Progenitor cell of endocrine pancreas (in vitro differentiated cells): ENCODE results near the gene NR2F6. TPM values are rescaled to one million over a fixed set of nuclear protein-coding genes. Genes with fewer than 3 reads are reported as not detected.

Experiments
- DNase-seq: peaks from one replicate; pipeline ENCODE4 v3.0.0; 2021; ENCODE audit warnings: low spot score; ENCODE audit not compliant: unreplicated experiment
- H3K27ac Mint-ChIP-seq: 2 replicates; pipeline ENCODE4 v1.8.0; 2021; ENCODE audit warnings: mild to moderate bottlenecking, moderate library complexity, mixed read lengths
- H3K27me3 Mint-ChIP-seq: 2 replicates; pipeline ENCODE4 v1.8.0; 2021; ENCODE audit warnings: mixed read lengths
- H3K36me3 Mint-ChIP-seq: 2 replicates; pipeline ENCODE4 v1.8.0; 2022; ENCODE audit warnings: mixed read lengths; ENCODE audit not compliant: insufficient read depth
- H3K4me1 Mint-ChIP-seq: 2 replicates; pipeline ENCODE4 v1.8.0; 2021; ENCODE audit warnings: low read depth, mixed read lengths
- H3K4me3 Mint-ChIP-seq: 2 replicates; pipeline ENCODE4 v1.8.0; 2021; ENCODE audit warnings: low read depth, mild to moderate bottlenecking, moderate library complexity, mixed read lengths
- H3K9me3 Mint-ChIP-seq: 2 replicates; pipeline ENCODE4 v1.8.0; 2021; ENCODE audit warnings: low read depth, mixed read lengths
- total RNA-seq: library from RNA; stranded (reverse); gene quantifications from 2 replicates; pipeline ENCODE4 v1.2.1, GENCODE V29; 2021
- TF ChIP-seq, protein P1 (sequence below): fragments of 200-600 bp; sonication (generic); IDR thresholded peaks from one replicate; pipeline ENCODE4 v1.5.0; 2021; ENCODE audit warnings: antibody characterized with exemption, mild to moderate bottlenecking; ENCODE audit not compliant: unreplicated experiment

NR2F6 gene
- total RNA-seq, 1 donor from 2014 or later, result 150 TPM

GRCh38 chr19:17244618-17245534, 843 bp downstream of the NR2F6 start:
- H3K4me1 Mint-ChIP-seq, result peaks cover 52% of the 10 kb centered on the region
- no peak for DNase-seq
- peak overlapping the region; percentile 99 for H3K27ac Mint-ChIP-seq

GRCh38 chr19:17243830-17244617, 1.7 kb downstream of the NR2F6 start:
- DNase-seq, result peak; percentile 60
- Mint-ChIP-seq H3K27ac (peak overlapping the region; percentile 99), H3K36me3 (peaks cover 3% of the 10 kb centered on the region), H3K9me3 (no peaks in the 10 kb centered on the region), H3K4me3 (peak overlapping the region; percentile 99), H3K27me3 (no peaks in the 10 kb centered on the region), H3K4me1 (peaks cover 56% of the 10 kb centered on the region)
- TF ChIP-seq, protein P1, sequence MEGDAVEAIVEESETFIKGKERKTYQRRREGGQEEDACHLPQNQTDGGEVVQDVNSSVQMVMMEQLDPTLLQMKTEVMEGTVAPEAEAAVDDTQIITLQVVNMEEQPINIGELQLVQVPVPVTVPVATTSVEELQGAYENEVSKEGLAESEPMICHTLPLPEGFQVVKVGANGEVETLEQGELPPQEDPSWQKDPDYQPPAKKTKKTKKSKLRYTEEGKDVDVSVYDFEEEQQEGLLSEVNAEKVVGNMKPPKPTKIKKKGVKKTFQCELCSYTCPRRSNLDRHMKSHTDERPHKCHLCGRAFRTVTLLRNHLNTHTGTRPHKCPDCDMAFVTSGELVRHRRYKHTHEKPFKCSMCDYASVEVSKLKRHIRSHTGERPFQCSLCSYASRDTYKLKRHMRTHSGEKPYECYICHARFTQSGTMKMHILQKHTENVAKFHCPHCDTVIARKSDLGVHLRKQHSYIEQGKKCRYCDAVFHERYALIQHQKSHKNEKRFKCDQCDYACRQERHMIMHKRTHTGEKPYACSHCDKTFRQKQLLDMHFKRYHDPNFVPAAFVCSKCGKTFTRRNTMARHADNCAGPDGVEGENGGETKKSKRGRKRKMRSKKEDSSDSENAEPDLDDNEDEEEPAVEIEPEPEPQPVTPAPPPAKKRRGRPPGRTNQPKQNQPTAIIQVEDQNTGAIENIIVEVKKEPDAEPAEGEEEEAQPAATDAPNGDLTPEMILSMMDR, result no peak

More at GRCh38 chr19:17244618-17245534, 843 bp downstream of the NR2F6 start:
- peaks cover 3% of the 10 kb centered on the region for H3K36me3 Mint-ChIP-seq
- H3K4me3 Mint-ChIP-seq, result peak overlapping the region; percentile 99
- H3K27me3 Mint-ChIP-seq, result no peaks in the 10 kb centered on the region
- no peaks in the 10 kb centered on the region for H3K9me3 Mint-ChIP-seq
- TF ChIP-seq, protein P1, result no peak

- TF ChIP-seq, protein P1, result no peak
Measured at GRCh38 chr19:17243211-17243829, 2.4 kb downstream of the NR2F6 start.

GRCh38 chr19:17242431-17243208, 3.1 kb downstream of the NR2F6 start:
- no peaks in the 10 kb centered on the region for H3K9me3 Mint-ChIP-seq
- peak overlapping the region; percentile 99 for H3K4me3 Mint-ChIP-seq
- no peak for DNase-seq
- peak overlapping the region; percentile 99 for H3K27ac Mint-ChIP-seq
- peaks cover 53% of the 10 kb centered on the region for H3K4me1 Mint-ChIP-seq
- no peaks in the 10 kb centered on the region for H3K27me3 Mint-ChIP-seq
- peaks cover 11% of the 10 kb centered on the region for H3K36me3 Mint-ChIP-seq
- TF ChIP-seq, protein P1, result no peak

More at GRCh38 chr19:17243211-17243829, 2.4 kb downstream of the NR2F6 start:
- no peak for DNase-seq
- peaks cover 50% of the 10 kb centered on the region for H3K4me1 Mint-ChIP-seq
- peak overlapping the region; percentile 99 for H3K27ac Mint-ChIP-seq
- no peaks in the 10 kb centered on the region for H3K9me3 Mint-ChIP-seq
- no peaks in the 10 kb centered on the region for H3K27me3 Mint-ChIP-seq
- peaks cover 4% of the 10 kb centered on the region for H3K36me3 Mint-ChIP-seq
- peak overlapping the region; percentile 99 for H3K4me3 Mint-ChIP-seq
